GM18951 (cell line): ENCODE data around the gene PLAAT3.
"Not testable (repeated sequence)": the region's sequence is repeated elsewhere in the genome, so short reads cannot be mapped to it uniquely, and the experiment has no call there.

Experiments
- POLR2A ChIP-seq: IDR thresholded peaks from 4 replicates; pipeline ENCODE4 v1.6.1; 2011; ENCODE audit warnings: mild to moderate bottlenecking; ENCODE audit not compliant: insufficient read length, insufficient read depth; ENCODE audit errors: extremely low read depth
- in situ Hi-C: fragments of 300-500 bp; cut with MboI; formaldehyde crosslinking; loops from one replicate; pipeline ENCODE4 v1.12.0; 2022; ENCODE audit warnings: low sequenced_read_pairs, mixed read lengths, inconsistent platforms; ENCODE audit not compliant: unreplicated experiment

Gene PLAAT3

DNA sequence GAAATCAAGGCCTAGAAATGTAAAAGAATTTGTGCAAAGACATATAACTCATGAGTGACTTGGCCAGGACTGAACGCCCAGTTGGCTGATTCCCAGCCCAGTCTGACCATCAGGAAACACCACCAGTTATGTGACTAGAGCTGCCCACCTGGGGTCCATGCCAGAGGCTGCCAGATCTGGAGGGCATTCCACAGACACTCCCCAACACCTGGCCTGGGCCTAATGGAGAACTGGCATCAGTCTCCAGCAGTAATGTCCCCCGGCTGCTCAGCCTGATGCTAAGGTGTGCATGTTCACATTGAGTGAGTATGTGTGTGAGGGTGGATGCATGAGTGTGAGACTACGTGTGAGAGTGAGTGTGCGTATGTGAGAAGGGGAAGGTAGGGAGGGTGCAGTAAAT lies 15.7 kb downstream of the PLAAT3 start:
- in situ Hi-C loops = no loop called here
- TF ChIP-seq POLR2A = no peak

DNA sequence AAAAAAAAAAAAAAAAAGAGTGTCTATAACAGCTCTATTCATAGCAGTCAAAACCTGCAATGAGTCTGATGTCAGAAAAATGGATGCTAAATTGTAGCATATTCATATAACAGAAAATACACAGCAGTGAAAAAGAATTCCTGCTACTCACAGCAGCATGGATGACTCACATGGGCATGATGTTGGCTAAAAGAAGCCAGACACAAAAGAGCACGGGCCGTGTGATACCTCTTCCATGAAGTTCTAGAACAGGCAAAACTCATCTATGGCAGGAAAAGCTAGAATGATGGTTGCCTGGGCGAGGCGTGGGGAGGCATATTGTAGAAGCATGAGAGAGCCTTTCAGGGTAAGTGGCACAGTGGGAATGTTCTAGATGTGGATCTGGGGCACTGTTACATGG lies 18.9 kb downstream of the PLAAT3 start:
- in situ Hi-C loops = no loop called here
- no peak for TF ChIP-seq POLR2A

DNA sequence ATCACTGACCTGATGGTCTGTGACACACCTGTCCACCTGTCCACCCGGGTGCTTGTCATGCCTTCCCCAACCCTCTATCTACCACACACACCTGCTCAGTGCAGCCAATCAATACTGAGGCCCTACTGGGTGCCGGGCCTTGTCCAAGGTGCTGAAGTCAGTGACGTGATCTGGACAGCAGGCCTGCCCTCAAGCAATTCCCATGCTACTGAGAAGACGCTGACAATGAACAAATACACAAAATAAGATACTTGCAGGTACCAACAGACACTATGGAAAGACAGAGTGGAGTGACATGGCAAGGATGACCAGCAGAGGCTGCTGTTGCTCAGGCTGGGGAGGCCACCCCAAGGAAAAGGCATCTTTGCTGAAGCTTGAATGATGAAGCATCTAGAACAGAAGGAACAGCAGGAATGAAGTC lies 21.2 kb downstream of the PLAAT3 start:
- no peak for TF ChIP-seq POLR2A
- in situ Hi-C loops = no loop called here

DNA sequence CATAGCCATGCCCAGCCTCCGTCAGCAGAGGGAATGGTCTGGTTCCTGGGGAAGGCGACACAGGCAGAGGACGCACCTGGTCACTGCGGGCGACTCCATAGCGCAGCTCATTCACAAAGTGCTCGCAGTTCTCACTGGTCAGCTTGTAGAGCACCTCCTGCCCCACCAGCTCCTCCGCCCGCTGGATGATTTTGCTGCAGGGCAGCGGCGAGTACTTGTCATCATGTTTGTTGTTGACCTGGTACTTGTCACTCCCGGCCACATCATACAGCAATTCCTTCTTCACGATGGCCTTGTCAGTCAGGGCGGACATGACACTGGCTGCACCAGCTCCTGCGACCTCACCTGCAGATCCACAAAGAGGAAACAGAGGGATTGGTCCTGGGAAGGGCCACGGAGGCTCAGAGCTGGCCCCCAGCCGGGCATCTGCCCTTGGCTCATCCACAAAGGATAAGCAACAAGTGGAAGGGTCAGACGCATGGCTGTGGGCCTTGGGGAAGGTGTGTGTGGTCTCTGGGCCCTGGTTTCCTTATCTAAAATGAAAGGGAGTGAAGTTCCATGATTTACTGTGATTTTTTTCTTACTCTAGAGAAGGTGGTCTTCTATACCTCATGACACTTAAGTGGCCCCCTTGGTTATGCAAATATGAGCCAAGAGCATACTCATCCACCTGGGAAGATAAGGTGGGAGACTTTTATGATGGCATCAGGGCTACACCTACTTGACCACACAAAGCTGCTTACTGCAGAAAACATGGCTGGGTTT lies 24.0 kb downstream of the PLAAT3 start:
- TF ChIP-seq POLR2A = no peak
- in situ Hi-C loops = no loop called here

DNA sequence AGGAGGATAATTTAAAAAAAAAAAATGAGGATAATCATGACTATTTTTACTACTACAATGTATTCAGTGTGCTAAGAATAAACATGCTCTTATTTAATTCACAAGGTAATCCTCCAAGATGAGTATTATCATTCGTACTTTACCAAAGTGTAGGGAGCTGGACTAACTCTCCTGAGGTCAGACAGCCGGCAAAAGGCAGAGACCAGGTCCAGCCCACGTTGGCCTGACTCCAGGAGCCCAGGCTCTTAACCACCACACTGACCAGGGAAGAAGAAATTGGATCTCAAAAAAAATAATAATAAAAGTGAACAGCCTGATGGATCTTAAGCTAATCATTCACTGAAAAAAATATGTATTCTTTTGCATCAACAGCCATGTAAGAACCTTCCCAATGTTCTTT lies 25.2 kb downstream of the PLAAT3 start:
- no peak for TF ChIP-seq POLR2A
- in situ Hi-C loops = no loop called here

DNA sequence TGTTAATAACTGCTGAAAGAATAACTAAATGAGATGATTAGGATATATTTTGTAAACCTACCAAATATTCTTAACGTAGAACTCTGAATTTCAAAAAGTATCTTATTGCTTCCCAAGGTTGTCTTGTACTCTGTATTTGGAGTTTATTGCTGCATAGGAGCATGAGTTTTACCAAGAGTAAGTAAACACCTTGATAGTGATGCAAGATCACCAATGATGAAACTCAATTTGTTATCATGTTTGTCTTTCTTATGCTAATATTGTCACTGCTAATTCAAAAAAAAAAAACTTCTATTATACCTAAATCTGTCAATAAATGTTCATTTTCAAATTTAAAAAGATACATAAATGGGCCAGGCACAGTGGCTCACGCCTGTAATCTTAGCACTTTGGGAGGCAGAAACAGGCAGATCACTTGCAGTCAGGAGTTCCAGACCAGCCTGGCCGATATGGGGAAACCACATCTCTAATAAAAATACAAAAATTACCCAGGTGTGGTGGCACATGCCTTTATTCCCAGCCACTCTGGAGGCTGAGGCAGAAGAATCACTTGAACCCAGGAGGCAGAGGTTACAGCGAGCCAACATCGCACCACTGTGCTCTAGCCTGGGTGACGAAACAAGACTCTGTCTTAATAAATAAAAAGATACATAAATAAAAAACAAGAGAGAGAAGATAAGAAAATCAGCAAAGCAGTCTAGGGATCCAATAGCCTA lies 27.6 kb downstream of the PLAAT3 start:
- TF ChIP-seq POLR2A = no peak
- in situ Hi-C loops = no loop called here

DNA sequence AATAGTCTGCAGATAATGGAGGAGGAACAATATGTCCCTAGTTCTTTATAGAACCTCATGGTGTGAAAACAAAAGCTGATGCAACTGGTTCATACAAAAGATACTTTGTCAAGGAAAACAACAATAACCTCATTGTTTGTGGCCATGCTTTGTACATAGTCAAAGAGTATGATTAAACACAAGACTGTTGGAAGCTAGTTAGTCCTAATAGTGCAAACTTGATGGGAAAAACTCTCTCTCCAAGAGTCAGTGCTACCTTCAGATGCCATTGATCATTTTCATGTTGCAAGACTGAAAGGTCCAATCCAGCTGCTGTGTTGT lies 30.9 kb downstream of the PLAAT3 start:
- in situ Hi-C loops = no loop called here
- TF ChIP-seq POLR2A = no peak

DNA sequence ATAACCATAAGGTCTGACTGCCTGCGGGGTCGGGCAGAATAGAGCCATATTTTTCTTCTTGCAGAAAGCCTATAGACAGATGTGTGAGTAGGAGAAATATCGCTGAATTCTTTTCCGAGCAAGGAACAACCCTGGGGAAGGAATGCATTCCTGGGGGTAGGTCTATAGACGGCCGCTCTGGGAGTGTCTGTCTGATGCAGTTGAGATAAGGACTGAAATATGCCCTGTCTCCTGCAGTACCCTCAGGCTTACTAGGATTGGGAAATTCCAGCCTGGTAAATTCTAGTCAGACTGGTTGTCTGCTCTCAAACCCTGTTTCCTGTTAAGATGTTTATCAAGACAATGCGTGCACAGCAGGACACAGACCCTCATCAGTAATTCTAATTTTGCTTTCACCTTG lies 33.0 kb downstream of the PLAAT3 start:
- in situ Hi-C loops = not testable (repeated sequence)

DNA sequence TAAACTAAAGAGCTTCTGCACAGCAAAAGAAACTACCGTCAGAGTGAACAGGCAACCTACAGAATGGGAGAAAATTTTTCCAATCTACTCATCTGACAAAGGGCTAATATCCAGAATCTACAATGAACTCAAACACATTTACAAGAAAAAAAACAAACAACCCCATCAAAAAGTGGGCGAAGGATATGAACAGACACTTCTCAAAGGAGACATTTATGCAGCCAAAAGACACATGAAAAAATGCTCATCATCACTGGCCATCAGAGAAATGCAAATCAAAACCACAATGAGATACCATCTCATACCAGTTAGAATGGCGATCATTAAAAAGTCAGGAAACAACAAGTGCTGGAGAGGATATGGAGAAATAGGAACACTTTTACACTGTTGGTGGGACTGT lies 35.4 kb downstream of the PLAAT3 start:
- in situ Hi-C loops = not testable (repeated sequence)

DNA sequence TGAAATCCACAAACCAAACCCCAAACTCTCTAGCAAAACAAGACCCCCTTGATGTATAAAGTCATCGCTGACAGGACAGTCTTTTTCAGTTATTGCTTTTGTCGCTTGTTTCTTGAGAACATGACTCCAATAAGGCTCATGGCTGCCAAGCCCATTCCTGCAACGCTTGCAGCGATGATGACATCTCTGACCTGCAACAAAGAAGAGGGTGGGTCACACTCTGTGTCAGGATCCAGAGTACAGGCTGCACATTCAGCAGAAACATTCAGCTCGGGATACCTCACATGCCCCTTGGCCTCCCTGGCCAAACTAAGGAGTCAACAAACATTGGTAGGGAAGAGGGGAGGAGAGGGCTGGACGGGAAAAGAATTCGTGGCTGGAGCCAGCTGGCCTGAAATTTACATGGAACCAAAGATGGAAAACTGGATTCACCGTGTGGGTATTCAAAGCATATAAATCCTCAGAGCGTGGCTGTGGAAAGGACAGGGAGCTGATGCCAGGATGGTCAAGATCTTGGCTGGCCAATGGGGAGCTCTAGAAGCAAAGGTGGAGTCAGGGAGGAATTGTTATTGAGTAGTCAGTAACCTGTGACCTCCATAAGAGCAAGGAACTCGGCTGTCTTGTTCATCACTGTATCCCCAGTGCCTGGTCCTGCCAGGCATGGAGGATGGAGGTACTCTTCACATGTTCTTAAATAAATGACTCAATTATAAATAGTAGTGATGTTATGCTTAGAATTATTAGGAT lies 39.2 kb downstream of the PLAAT3 start:
- in situ Hi-C loops = no loop called here
- no peak for TF ChIP-seq POLR2A

DNA sequence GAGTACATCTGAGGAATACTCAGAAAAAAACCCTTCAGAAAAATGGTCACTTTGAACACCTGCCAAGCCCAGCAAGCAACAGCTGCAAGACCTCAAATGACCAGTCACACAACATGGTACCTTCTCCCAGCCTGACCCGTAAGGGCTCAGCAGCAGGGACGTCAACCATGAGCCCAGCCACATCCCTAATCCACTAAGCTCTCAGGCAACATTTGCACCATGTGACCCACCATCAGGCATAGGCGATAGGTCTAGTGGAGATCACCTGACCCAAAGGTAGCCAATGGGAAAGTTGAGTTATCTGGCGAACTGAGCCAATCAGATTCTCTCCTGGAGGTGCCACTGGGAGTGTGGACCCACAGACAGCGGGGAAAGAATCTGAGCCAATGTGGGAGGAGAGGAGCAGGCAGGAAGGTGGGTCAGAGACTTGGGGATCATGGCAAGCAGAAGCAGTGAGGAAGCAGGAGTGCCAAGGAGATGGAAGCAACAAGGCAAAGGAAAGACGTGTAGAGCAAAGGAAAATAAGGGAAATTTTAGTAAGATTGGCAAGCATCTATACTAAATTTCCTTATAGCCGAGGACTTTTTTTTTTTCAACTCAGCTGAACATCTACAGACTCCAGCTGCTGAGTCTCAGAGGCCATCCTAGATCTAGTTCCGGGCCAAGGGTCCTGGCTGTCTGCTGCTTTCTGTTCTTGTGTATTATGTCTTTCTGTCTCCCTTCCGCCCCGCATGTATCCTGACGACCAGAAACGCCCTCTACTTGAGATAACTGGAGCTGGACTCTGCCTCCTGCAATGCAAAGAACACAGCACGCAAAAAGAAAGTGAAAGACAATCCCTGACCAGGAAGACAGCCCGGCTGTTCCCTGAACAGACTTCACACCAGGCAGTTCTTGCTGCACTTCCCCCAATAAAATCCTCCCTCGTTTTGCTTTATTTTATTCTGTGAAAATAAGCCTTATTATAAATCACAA lies 40.1 kb downstream of the PLAAT3 start:
- peak; percentile 17 for TF ChIP-seq POLR2A
- in situ Hi-C loops = no loop called here

DNA sequence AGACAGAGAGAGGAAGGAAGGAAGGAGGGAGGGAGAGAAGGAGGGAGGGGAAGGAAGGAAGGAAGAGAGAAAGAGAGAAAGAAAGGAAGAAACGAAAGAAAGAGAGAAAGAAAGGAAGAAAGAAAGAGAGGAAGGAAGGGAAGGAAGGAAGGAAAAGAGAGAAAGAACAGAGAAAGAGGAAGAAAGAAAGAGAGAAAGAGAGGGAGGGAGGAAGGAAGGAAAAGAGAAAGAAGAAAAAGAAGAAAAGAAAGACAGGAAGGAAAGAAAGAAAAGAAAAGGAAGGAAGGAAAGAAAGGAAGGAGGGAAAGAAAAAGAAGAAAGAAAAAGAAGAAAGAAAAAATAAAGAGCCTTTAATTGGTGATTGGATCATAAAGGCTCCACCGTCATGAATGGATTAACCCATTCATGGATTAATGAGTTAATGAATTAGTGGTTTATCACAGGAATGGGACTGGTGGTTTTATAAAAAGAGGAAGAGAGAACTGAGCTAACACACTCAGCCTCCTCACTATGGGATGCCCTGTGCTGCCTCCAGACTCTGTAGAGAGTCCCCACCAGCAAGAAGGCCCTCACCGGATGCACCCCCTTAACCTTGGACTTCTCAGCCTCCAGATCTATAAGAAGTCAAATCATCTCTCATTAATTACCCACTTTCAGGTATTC lies 42.1 kb downstream of the PLAAT3 start:
- in situ Hi-C loops = no loop called here
- TF ChIP-seq POLR2A = no peak
